Body of pancreas (tissue), 4 donors: ENCODE results near the gene CTNNAL1. TPM values are rescaled to one million over a fixed set of nuclear protein-coding genes. Genes with fewer than 3 reads are reported as not detected.

ENCODE experiments used
- ATAC-seq: fragments of 150-250 bp; one replicate; pipeline ENCODE4 v1.9.1; 2016
- DNase-seq, 4 donors: peaks; one replicate each; pipeline ENCODE4 v3.0.0-alpha.2; 2019
- H3K27ac ChIP-seq, 4 donors: fragments of 200-600 bp; sonication (generic); 1 replicate in 3 of 4; 2 replicates in 1 of 4; pipeline versions ENCODE4 v1.5.1 to v1.6.1; 2016 to 2019; ENCODE audit warnings: mild to moderate bottlenecking in 1 of 4, mixed read lengths in 1 of 4, moderate library complexity in 1 of 4
- H3K27me3 ChIP-seq, 2 donors: fragments of 200-600 bp; sonication (generic); one replicate each; pipeline ENCODE4 v1.6.0; 2016; ENCODE audit warnings: mild to moderate bottlenecking in 1 of 2
- H3K36me3 ChIP-seq, 2 donors: fragments of 200-600 bp; sonication (generic); replicated peaks in 1 of 2; 2 replicates each; pipeline ENCODE4 v1.5.1; 2016; ENCODE audit warnings: low read depth in 2 of 2; ENCODE audit not compliant: insufficient read depth in 1 of 2
- H3K4me1 ChIP-seq: fragments of 200-600 bp; sonication (generic); one replicate; pipeline ENCODE4 v1.6.0; 2016
- H3K4me3 ChIP-seq, 2 donors: fragments of 200-600 bp; sonication (generic); 1 replicate in 1 of 2; 2 replicates in 1 of 2; pipeline ENCODE4 v1.5.1; 2016 to 2019
- H3K9me3 ChIP-seq, 3 donors: fragments of 200-600 bp; sonication (generic); 1 replicate in 2 of 3; 2 replicates in 1 of 3; pipeline ENCODE4 v1.5.1; 2016
- POLR2A ChIP-seq, 3 donors: fragments of 450-650 bp; IDR thresholded peaks; one replicate each; pipeline ENCODE4 v1.6.1; 2016; ENCODE audit warnings: antibody characterized with exemption in 3 of 3, mild to moderate bottlenecking in 2 of 3
- WGBS, 2 donors: methylation state at CpG; one replicate each; pipeline ENCODE4 v1.1.5; 2017; 5-methylcytosine and 5-hydroxymethylcytosine counted together
- intact Hi-C: fragments of 100-400 bp; cut with DNase I; formaldehyde crosslinking; loops from one replicate; pipeline ENCODE4 v1.15.1; 2023
- microRNA counts, 2 donors: library from miRNA; unstranded; fragments of <30 nt; microRNA quantifications; one replicate each; lab custom pipeline; 2017
- microRNA-seq, 2 donors: library from miRNA; unstranded; fragments of <30 nt; microRNA quantifications; one replicate each; pipeline ENCODE4, GENCODE V29; 2016; ENCODE audit warnings: borderline number of aligned reads in 2 of 2, borderline replicate concordance in 2 of 2
- small RNA-seq: library from RNA; depleted of rRNA; stranded (forward); fragments of <200 nt; gene quantifications from one replicate; pipeline ENCODE3, GENCODE V24; 2016
- total RNA-seq, 2 donors: library from RNA; depleted of rRNA; stranded (reverse); fragments of >200 nt; gene quantifications; one replicate each; pipeline ENCODE4 v1.1.0, GENCODE V29; 2016
- TF ChIP-seq, protein P1 (sequence below), 7 experiments: fragments of 450-650 bp in 4 of 7; fragments of 200-600 bp in 3 of 7; sonication (generic) in 3 of 7; IDR thresholded peaks; one replicate each; pipeline ENCODE4 v1.5.1; 2016 to 2019; ENCODE audit warnings: antibody characterized with exemption in 7 of 7

CTNNAL1 gene
- total RNA-seq, 2 donors from 2014 or later, result 15.8 to 23.9 TPM

DNA sequence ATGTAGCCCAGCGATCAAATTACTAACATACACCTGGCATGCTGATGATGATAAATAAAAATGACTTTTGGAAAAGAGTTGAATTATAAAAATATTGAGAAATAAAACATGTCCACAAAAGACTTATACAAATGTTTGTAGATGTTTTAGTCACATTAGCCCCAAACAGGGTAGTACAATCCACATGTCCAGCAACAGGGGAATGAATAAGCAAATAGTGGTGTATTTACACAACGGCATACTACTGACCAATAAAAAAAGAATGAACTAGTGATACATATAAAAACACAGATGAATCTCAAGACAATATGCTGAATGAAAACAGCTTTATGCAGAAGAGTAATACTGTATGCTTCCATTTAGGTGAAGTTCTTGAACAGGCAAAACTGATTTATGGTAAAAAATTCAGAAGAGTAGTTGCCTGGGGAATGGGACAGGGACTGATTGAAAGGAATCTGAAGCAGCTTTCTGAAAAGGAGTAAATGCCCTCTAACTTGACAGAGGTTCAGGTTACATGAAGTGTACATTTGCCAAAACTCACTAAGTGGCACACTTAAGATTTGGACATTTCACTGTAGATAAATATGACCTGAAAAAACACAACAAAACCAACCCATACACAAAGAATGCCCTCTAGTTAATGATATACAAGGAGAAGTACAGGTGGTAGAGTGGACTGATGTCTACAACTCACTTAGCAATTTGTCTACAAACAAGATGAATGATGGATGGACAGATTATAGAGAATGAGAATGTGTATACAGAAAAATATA lies 115.8 kb downstream of the CTNNAL1 start:
- Histone ChIP-seq H3K27me3 (no peaks in the 10 kb centered on the region), H3K36me3 (peaks cover 2 to 18% of the 10 kb centered on the region in 2 donors), H3K27ac (no peak overlapping the region), H3K4me3 (no peak overlapping the region), H3K9me3 (no peaks in the 10 kb centered on the region), H3K4me1 (no peaks in the 10 kb centered on the region)
- intact Hi-C loops, result no loop called here
- 91 to 95% methylated on average over 2 of the region's 2 CpGs for WGBS, 2 donors
- ATAC-seq (no peak), DNase-seq (no peak)
- TF ChIP-seq, protein P1, sequence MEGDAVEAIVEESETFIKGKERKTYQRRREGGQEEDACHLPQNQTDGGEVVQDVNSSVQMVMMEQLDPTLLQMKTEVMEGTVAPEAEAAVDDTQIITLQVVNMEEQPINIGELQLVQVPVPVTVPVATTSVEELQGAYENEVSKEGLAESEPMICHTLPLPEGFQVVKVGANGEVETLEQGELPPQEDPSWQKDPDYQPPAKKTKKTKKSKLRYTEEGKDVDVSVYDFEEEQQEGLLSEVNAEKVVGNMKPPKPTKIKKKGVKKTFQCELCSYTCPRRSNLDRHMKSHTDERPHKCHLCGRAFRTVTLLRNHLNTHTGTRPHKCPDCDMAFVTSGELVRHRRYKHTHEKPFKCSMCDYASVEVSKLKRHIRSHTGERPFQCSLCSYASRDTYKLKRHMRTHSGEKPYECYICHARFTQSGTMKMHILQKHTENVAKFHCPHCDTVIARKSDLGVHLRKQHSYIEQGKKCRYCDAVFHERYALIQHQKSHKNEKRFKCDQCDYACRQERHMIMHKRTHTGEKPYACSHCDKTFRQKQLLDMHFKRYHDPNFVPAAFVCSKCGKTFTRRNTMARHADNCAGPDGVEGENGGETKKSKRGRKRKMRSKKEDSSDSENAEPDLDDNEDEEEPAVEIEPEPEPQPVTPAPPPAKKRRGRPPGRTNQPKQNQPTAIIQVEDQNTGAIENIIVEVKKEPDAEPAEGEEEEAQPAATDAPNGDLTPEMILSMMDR (IDR thresholded peaks at IDR 0.05), result no peak
- TF ChIP-seq POLR2A (IDR thresholded peaks at IDR 0.05), result no peak

DNA sequence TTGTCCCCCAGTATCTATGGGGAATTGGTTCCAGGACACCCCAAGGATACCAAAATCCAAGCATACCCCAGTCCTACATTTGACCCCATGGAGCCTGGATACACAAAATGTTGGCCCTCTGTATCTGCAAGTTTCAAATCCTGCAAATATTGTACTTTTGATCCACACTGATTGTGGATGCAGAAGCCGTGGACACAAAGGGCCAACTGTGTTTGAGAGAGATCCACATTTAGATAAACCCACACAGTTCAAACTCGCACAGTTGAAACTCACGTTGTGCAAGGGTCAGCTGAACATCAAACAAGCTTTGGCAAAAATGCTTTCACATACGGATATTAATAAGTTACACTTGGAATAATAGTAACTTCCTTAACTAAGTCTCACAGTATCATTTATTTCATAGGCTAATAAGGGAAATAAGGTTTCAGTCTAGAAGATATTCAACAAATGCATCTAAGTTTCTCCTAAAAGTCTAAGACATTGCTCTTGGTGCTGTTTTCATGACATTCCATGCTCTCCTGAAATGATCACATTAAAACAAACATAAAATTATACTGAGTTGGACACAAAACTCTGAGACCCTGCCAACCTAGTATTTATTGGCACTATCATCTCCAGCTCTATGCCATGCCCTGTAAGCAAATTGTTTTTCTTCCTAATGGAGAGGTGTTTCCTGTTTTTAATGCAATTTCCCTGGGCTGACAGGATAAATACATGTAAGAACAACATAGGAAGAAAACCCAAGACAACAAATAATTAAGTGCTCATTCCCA lies 118.9 kb downstream of the CTNNAL1 start:
- no peak overlapping the region for H3K27ac ChIP-seq
- H3K4me1 ChIP-seq, result no peaks in the 10 kb centered on the region
- 60 to 72% methylated on average over 4 of the region's 4 CpGs for WGBS, 2 donors
- no peak for ATAC-seq
- TF ChIP-seq, protein P1 (IDR thresholded peaks at IDR 0.05), result no peak
- no peak for TF ChIP-seq POLR2A (IDR thresholded peaks at IDR 0.05)
- peaks cover 9 to 22% of the 10 kb centered on the region in 2 donors for H3K36me3 ChIP-seq
- intact Hi-C loops, result no loop called here
- DNase-seq, result no peak
- H3K4me3 ChIP-seq, result no peak overlapping the region
- no peaks in the 10 kb centered on the region for H3K9me3 ChIP-seq
- no peaks in the 10 kb centered on the region for H3K27me3 ChIP-seq

MicroRNAs encoded within 50 kb of the gene (microRNA counts, 767-probe panel; counts per million panel counts)
- microRNA hsa-miR-32-5p (lab: Ali Mortazavi, UCI), result 736 to 4,326 counts per million in 2 donors

Small RNA genes within 50 kb of the gene (microRNA-seq; reads per million reads assigned to microRNA genes)
- 88.9 to 135 reads per million in 2 donors for gene MIR32

Small RNA genes within 50 kb of the gene (small RNA-seq; reads per million reads assigned to genes)
- gene MIR32, result 0.38 reads per million
- gene RF00019, result not detected

Other genes with a start within 250 kb of the CTNNAL1 start
- under 1 TPM in 1 of 2 donors, not detected in 1; 0.26 TPM for gene ACTL7B, start 157.5 kb downstream of the CTNNAL1 start, total RNA-seq
- not detected for gene ACTL7A, start 151.2 kb downstream of the CTNNAL1 start, total RNA-seq
- gene ELP1, start 79.4 kb downstream of the CTNNAL1 start, total RNA-seq, result 10 to 100 TPM; 14.5 to 18.2 TPM
- 1 to 10 TPM; 6.0 to 6.3 TPM for gene ABITRAM, start 79.1 kb downstream of the CTNNAL1 start, total RNA-seq
- 10 to 100 TPM; 38.9 to 47.0 TPM for gene TMEM245, start 106.4 kb upstream of the CTNNAL1 start, total RNA-seq
- gene FRRS1L, start 153.8 kb upstream of the CTNNAL1 start, total RNA-seq, result under 1 TPM; 0.33 to 0.52 TPM